Right renal cortex interstitium (tissue), 3 donors: ENCODE data around the gene CHST11. TPM values are rescaled to one million over a fixed set of nuclear protein-coding genes. Genes with fewer than 3 reads are reported as not detected.

Experiments
- DNase-seq, 3 donors: peaks; one replicate each; pipeline ENCODE4 v3.0.0-alpha.2; 2013; ENCODE audit warnings: low read depth in 3 of 3, low spot score in 2 of 3
- polyA plus RNA-seq, 3 donors: library from polyadenylated mRNA; unstranded; fragments of 120-200 nt; gene quantifications; one replicate each; pipeline ENCODE4 v1.2.1, GENCODE V29; 2013; ENCODE audit not compliant: insufficient read length in 3 of 3

Gene CHST11
- polyA plus RNA-seq, 3 donors: 7.3 to 8.6 (median 8.0) TPM

- DNase-seq: no peak
Measured at GRCh38 chr12:104665296-104665695, 208.5 kb downstream of the CHST11 start.

DNA sequence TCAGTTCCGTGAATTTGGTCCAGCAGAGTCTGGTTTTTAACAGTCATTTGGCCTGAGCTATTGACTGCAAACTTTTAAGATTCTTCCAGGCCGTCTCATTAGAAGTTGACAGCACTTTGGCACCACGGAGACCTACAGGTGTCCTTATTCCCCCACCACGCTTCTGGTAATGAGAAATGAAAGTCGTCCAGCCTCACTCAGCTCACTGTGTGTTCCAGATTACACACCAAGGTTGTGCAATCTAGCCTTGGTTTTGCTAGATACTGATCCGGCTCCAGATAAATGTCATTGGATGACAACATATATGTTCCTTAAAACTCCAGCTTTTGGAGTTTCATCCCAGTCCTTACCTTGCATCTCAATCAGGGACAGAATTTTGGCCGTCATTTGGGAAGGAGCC lies 210.4 kb downstream of the CHST11 start:
- no peak for DNase-seq

- peak in 1 of 3 donors; percentile 40 for DNase-seq
Measured at GRCh38 chr12:104668274-104668718, 211.5 kb downstream of the CHST11 start.

DNA sequence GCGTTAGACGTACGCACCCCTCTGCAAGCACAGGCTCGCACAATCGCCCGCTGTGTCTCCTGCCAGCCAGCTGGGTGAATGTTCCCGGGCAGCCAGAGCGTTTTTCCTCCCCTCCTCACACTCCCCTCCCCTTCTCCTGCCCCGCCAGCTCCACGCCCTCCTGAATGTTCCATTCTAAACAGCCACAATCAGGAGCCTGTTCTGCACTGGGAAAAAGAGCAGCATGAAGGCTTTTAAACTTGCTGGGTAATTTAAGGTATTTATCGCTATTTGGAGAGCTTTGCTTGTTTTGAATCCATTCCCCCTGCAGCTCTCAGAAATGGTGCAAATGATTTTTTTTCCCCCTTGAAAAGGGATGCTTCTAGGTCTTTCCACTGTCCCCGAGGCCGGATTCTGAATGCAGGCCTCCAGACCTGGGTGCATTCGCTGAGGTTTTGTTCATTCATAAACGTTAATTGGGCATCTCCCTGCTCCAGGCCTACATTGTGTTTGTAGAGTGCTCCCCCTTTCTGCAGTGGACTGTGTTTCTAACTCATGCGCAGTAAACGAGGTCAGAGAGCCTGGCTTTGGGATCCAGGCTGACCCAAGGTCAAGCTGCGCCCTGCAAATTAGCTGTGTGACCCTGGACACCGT lies 212.5 kb downstream of the CHST11 start:
- DNase-seq: no peak

- DNase-seq: no peak
Measured at GRCh38 chr12:104669851-104670337, 213.1 kb downstream of the CHST11 start.

- no peak for DNase-seq
Measured at GRCh38 chr12:104670439-104671408, 214.0 kb downstream of the CHST11 start.

GRCh38 chr12:104671409-104672095 lies 214.8 kb downstream of the CHST11 start:
- no peak for DNase-seq

DNA sequence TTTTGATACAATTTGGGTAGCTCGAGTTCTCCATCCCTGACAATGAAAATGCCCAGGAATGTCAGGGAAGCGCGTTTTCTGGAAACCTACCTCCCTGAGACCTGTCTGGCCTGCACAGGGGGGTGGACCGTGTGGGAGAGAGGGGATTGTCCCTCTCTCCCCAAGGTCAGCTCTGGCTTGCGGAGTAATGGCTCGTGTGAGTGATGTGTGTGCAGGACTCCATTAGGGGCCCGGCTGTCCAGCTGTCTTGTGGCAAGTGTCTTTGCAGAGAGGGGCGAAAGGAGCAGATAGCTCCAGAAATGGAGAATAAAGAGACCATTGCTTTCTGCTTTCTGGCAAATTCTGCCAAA lies 215.3 kb downstream of the CHST11 start:
- no peak for DNase-seq

DNA sequence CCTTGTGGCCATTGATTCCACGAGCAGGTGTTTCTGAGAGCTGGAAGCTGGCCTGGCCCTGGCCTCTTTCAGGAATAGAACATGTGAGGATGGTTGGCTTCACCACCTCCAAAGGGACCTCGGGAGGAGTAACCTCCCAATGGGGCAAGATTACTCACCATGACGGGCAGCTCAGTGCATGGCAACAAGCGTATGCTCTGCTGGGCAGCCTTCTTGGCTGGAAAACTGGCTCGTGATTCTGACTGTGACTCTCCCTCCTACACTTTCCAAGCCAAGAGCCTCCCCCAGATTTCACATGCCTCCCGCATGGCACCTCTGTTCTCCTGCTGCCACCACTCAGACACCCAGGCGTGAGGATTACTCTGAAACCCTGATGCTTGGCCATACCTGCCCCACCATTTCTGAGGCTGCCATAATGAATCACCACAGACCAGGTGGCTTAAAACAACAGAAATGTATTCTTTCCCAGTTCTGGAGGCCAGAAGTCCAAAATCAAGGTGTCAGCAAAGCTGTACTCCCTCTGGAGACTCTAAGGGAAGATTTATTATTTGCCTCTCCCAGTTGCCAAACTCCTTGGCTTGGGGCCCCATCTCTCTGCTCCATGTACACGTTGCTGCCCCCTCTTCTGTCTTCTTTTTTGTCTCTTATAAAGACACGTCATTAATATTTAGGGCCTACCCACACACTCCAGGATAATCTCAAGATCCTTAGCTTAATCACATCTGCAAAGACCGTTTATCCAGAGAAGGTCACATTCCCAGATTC lies 215.9 kb downstream of the CHST11 start:
- DNase-seq: no peak

- DNase-seq: no peak
Measured at GRCh38 chr12:104673294-104673693, 216.5 kb downstream of the CHST11 start.

DNA sequence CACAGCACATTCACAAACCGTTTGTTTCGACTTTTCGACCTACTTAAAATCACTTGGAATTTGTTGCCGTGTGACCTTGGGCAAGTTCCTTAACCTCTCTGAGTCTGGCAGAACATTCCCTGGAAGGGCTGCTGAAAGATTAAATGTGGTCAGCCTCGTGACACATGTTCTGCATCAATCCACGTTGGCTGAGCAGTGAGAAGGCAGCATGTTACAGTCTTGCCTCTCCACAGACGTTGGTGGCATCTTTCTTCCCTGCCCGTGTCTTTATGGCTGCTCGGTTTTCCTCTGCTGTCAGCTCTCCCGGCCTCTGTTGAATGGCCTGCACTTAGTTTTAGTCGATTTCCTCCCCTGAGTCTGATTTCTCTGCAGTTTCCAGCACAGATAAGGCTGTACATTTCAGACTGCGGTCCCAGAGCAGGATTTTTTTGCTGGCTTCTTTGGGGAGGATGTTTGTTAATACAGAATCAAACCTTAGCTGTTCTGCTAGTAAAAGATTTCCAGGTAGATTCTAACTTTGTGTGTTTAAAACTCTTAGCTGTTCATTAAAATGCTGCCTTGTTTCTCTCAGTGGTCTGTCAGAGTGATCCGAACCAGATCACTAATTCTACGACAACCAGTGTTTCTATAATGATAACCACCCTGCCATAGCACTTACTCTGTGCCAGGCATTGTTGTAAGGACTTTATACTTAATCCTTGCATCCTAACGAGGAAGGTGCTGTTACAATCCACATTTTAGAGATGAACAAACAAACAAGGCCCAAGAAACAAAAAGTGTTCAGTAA lies 217.1 kb downstream of the CHST11 start:
- DNase-seq: no peak

DNA sequence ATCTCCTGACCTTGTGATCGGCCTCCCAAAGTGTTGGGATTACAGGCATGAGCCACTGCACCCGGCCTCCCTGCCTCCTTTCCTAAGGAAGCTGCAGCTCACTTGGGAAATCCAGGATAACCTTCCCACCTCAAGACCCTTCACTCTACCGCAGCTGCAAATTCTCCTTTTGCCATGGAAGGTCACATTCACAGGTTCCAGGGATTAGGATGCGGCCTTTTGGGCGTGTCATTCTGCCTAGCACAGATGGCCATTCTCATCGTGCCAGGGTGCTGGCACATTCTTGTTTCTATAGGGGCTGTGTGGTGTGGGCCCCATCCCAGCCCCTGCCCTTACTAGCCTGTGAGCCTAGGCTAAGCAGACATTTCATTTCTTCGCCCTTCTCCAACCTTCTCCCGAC lies 219.9 kb downstream of the CHST11 start:
- DNase-seq: no peak

- no peak for DNase-seq
Measured at GRCh38 chr12:104677441-104678089, 220.8 kb downstream of the CHST11 start.

GRCh38 chr12:104680070-104680469 lies 223.3 kb downstream of the CHST11 start:
- no peak for DNase-seq

GRCh38 chr12:104680491-104680890 lies 223.7 kb downstream of the CHST11 start:
- no peak for DNase-seq

GRCh38 chr12:104681012-104681690 lies 224.4 kb downstream of the CHST11 start:
- no peak for DNase-seq

DNA sequence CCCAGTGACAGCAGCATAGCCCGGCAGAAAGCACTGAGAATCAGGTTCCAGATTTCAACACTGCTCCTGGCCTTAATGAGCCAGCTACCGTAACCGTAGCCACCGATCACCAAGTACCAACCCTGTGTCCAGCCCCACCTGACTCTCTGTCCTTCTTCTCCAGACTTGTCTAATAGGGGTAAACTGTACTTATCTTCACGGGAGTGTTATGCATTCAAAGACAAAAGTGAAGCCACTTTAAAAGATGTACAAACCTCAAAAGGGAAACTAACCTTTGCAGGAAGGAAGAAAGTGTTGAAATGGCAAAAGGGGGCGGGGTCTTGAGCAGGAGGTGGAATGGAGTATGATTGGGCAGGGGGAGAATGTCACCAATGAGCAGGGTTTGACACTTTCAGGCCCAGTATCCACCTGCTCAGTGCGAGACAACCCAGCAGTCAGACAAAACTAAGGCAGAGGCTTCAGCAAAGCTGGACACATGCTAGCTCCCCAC lies 226.1 kb downstream of the CHST11 start:
- DNase-seq: no peak

DNA sequence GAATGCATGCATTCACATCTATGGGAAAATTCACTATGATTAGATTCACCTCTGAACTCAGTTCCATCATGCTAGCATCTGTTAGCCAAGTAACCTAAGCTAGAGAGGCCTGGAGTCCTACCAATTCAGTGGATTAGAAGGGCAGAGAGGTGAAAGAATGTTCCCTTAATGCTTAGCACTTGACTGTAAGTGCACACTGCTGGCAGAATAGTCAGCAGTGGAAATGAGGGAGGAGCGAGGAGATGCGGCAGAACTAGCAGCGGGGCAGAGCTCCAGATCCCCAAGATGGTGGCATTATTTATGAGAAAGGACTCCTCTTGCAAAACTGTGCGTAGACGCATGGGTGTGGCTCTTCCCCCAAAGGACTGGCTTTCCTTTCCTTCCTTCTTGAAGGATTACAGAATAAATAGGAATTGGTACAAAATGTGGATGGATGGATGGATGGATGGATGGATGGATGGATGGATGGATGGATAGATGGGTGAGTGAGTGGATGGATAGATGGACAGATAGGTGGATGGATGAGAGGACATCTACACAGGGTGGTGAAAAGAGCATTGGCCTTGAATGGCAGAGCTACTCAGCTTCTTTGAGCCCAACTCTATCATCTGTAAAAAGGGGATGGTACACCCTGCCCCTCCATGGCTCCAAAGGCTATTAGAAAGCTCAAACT lies 227.2 kb downstream of the CHST11 start:
- no peak for DNase-seq
